Peyer's patch (tissue), 4 donors: Measurements from ENCODE around the gene SERPINB1.

Source experiments
- POLR2A ChIP-seq, 2 donors: fragments of 450-650 bp; IDR thresholded peaks; one replicate each; pipeline ENCODE4 v1.5.1; 2017; ENCODE audit warnings: antibody characterized with exemption in 2 of 2, mild to moderate bottlenecking in 2 of 2, moderate library complexity in 2 of 2
- TF ChIP-seq, protein P1 (sequence below), 6 experiments: fragments of 450-650 bp in 4 of 6; fragments of 200-600 bp in 2 of 6; sonication (generic) in 1 of 6; IDR thresholded peaks; one replicate each; pipeline ENCODE4 v1.5.1; 2017 to 2019; ENCODE audit warnings: antibody characterized with exemption in 6 of 6, mild to moderate bottlenecking in 3 of 6, moderate library complexity in 1 of 6

DNA sequence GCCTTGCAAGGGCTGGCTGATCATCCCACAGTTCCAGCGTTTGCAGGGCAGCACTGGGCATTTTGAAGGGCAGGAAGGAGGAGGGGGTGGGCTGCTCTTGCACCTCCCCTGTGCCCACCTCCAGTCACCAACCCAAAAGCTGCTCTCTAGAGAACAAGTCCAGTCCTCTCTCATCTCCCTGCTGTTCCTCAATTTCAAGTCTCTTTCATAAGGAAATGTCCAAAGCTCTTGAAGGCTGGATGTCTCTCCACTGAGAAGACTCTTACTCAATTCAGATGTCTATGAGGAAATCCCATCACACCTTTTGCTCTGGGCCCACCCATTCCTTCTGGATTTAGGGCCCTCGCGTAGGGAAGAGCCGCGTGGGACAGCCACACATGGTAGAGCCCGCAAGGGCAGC lies 44.8 kb downstream of the SERPINB1 start:
- no peak for TF ChIP-seq POLR2A (IDR thresholded peaks at IDR 0.05)
- TF ChIP-seq, protein P1, sequence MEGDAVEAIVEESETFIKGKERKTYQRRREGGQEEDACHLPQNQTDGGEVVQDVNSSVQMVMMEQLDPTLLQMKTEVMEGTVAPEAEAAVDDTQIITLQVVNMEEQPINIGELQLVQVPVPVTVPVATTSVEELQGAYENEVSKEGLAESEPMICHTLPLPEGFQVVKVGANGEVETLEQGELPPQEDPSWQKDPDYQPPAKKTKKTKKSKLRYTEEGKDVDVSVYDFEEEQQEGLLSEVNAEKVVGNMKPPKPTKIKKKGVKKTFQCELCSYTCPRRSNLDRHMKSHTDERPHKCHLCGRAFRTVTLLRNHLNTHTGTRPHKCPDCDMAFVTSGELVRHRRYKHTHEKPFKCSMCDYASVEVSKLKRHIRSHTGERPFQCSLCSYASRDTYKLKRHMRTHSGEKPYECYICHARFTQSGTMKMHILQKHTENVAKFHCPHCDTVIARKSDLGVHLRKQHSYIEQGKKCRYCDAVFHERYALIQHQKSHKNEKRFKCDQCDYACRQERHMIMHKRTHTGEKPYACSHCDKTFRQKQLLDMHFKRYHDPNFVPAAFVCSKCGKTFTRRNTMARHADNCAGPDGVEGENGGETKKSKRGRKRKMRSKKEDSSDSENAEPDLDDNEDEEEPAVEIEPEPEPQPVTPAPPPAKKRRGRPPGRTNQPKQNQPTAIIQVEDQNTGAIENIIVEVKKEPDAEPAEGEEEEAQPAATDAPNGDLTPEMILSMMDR (IDR thresholded peaks at IDR 0.05) = no peak
